ENCODE results near the gene COPG2. TPM values are rescaled to one million over a fixed set of nuclear protein-coding genes. Genes with fewer than 3 reads are reported as not detected.

COPG2 gene
- polyA plus RNA-seq, 5 donors = 37.2 to 50.7 (median 49.0) TPM

DNA sequence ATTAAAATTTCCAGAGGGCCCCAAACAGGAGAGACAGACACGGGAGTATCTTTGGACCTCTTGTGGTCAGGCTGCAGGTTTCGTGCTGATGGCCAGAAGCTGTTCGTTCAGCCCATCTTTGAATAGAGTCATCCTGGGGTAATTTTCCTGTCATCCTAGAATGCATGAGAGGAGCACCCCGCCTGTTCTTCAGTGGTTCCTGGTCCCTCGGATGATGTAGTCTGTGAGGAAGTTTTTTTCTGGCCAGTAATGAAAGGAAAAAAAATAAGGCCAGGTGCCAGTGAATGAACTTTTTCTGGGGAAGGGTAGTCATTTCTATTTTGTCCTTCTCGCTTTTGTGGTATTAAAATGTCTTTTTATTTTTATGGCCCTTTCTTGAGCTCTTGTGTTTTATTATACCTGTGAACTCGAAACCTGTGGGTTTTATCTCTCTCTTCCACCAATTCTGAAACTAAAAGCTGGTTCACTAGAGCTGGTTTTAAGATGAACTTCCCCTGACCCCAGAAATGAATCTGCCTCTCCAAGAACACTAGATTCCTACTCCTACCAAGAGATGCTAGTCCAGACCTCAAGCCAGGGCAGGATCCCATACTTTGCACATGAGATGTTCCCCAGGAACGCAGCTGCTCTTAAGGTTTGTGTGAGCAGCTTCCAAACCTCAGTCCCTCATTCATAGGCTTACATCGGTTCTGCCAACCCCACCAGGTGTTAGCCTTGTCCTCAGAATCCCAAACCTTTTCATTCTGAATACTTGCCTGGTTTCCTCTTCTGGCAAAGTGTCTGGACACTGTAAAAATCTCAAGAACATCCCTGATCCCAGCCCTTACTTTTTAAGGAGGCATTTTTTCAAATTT, 192.0 kb downstream of the COPG2 start:
- no peak for DNase-seq

DNA sequence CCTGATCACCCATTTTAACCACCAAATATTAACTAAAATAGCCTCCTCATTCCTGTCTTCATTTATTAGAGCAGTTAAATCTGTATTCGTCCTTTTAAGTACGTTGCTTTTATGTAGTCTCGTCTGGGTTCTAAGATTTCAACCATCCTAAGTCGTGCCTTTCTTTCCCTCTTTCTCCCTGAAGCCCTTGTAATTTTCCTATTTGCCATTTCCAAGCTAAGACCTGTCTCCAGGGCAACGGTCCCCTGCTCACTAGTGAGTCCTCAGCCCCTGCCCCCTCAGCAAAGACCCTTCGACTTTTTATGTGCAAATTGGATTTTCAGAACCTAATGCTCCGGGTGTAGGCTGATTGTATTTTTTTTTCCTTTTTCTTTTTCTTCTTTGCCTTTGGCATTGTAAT, 192.8 kb downstream of the COPG2 start:
- DNase-seq = no peak

DNA sequence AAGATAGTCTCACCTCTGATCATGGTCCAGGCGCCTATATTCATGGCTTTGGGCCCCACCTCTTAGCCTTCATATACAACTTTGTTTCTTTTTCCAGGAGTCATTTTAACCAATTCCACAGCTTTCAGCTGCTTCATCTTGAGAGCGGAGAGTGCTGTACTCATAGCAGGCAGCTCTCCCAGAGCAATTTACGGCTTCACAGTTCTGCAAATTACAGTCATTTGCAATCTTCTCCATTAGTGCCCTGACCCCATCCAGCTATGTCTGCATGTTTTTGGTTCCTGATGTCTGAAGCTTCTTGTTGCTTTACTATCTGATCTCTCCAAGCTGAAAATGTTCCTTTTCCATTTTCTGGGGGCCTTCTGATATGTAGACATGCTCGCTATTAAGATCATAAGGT, 194.7 kb downstream of the COPG2 start:
- no peak for DNase-seq

GRCh38 chr7:130473289-130473688, 195.3 kb downstream of the COPG2 start:
- no peak for DNase-seq

DNA sequence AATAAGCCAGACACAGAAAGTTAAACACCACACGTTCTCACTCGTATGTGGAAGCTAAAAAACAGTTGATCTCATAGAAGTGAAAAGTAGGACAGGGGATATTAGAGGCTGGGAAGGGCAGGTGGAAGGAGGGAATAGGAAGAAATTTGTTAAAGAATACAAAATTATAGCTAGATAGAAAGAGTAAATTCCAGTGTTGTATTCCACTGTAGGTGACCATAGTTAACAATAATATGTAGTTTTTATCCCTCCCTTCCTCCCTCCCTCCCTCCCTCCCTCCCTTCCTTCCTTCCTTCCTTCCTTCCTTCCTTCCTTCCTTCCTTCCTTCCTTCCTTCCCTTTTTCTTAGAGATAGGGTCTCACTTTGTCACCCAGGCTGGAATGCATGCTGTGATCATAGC, 196.6 kb downstream of the COPG2 start:
- DNase-seq = no peak

DNA sequence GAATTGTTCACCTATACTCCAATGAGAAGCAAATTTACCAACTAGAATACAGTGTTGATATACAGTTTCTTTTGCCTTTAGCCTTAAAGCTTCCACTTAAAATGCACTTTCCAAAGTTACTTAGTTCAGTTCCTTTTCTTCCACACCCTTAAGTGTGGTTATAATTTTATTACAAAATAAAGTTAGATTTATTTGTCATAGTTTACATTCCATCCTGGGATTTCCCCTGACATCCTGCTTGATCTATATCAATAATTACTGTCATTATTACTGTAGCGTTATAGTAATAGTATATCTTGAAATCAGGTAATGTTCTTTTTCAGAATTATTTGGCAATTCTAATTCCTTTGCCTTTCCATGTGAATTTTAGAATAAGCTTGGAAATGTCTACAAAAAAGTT, 199.9 kb downstream of the COPG2 start:
- no peak for DNase-seq

DNA sequence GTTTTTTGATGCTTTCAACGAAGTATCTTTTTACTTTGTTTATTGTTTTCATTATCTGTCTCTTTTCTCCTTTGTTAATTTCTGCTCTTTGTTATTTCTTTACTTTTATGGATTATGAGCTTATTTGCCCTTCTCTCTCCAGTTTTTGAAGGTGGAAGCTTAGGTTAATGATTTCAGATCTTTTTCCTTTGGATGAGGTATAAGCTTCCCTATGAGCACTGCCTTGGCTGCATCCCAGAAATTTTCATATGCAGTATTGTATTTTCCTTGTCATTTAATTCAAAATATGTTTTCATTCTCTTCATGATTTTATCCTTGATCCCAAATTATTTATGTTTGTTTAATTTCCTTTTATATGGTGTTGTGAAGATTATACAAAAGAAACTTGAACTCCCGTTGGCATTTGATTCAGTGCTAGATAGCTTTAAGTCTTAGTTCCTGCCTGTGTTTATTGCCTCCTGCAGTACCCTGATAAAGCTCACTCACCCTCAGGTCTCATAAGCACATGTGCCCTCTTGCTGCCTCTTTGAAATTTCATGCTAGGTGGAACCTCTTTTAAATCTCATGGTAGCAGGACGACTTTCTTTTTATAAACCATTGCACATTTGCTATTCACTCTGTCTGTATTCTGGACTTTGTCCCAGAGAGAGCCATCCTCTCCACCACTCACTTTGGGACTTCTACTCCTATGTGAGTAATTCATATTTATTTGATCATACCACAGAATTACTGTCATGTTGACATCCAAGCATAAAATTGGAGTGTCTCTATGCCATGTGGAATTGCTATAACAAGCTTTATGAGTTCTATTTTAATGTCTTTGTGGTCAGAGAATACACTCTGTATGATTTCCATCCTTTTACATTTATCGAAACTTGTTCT, 204.8 kb downstream of the COPG2 start:
- no peak for DNase-seq

DNA sequence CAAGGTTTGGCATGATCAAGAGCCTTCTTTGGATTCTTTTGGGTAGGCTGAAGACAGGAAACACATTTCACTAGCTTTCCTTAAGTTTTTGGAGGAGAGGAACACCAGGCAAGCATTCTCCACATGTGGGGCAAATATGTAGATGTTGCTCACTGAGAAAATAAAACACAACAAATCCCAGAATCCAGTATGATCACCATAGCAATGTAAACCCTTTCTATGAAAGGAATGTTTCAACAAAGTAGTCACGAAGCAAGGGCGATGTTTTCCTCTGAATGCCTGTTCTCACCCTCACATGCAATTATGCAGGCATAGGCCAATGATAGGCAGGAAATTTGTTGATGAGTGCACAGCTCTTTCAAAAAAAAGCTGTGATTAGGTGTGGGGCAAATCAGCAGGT, 207.3 kb downstream of the COPG2 start:
- no peak for DNase-seq

DNA sequence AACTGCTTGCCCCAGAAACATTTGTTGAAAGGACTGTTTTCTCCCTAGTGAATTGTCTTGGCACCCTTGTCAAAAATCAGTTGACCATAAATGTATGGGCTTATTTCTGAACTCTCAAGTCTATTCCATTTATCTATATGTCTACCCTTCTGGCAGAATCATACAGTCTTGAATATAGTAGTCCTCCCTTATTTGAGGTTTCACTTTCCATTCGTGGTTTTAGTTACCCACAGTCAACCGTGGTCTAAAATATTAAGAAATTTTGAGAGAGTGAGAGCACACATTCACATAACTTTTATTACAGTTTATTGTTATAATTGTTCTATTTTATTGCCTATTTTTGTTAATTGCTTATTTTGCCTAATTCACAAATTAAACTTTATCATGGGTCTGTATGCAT, 210.3 kb downstream of the COPG2 start:
- no peak for DNase-seq

Other genes starting within 250 kb of the COPG2 start
- 10 to 100 TPM; 25.1 to 34.1 (median 31.4) TPM for gene CEP41, start 227.7 kb downstream of the COPG2 start, polyA plus RNA-seq (ENCODE audit: insufficient read depth in 1 of 5, insufficient read length in 5 of 5, low replicate concordance in 1 of 5)
- 100 to 1,000 TPM; 368 to 456 (median 406) TPM for gene MEST, start 176.7 kb downstream of the COPG2 start, polyA plus RNA-seq (ENCODE audit: insufficient read depth in 1 of 5, insufficient read length in 5 of 5, low replicate concordance in 1 of 5)
- gene TSGA13, start 17.8 kb upstream of the COPG2 start, polyA plus RNA-seq (ENCODE audit: insufficient read depth in 1 of 5, insufficient read length in 5 of 5, low replicate concordance in 1 of 5) = not detected
- gene KLF14, start 65.5 kb upstream of the COPG2 start, polyA plus RNA-seq (ENCODE audit: insufficient read depth in 1 of 5, insufficient read length in 5 of 5, low replicate concordance in 1 of 5) = under 1 TPM; 0.10 to 0.21 (median 0.18) TPM

All from right lung (tissue), 5 donors.